NOMO-1 (cell line): ENCODE results near the gene PMEPA1.

Experiments
- DNase-seq, 2 experiments: peaks; one replicate each; lab custom pipeline; 2025; ENCODE audit not compliant: unreplicated experiment in 2 of 2; lab: John Stamatoyannopoulos, UW

PMEPA1 gene

DNA sequence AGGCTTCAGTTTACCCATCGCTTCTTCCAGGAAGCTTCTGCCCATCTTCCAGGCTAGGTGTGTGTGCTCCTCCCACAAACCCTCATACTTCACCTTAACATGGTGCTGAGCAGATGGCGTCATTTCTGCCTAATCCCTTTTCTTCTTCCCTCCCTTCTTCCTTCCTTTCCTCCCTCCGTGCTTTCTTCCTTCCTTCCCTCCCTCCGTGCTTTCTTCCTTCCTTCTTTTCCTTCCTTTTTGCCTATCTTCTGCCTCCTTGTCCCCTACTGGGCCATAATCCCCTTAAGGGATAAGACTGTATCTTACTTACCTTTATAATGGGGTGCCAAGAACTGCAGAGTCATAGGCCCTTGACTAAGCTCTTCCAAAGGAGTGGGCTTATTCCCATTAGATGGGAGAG is 27.5 kb upstream of the PMEPA1 start:
- DNase-seq = no peak

DNA sequence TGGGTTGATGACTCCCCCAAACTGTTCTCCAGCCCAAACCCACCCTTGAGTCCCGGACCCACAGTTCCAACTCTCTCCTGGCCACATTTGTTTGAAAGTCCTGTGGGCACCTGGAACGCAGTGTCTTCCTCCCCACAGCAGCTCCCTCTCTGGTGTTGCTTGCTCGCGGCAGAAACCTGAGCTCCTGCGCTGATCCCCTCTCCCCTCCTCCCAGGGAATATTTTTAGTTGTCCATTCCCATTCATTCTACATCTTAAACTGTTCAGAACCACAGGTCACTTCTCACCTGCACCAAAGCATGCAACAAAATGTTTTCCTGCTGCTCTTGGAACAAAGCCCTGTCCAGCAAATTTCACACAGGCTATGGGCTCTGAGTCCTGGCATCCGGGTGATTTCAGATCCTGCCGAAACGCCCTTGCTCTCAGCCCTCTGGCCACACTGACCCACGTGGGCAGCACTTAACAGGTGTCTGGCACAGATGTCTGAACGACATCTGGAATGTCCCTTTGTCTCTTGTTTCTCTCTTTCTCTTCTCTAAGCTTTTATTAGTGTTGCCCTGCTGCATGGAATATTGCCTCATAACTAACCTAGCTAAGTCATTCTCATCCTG is 27.0 kb upstream of the PMEPA1 start:
- no peak for DNase-seq

DNA sequence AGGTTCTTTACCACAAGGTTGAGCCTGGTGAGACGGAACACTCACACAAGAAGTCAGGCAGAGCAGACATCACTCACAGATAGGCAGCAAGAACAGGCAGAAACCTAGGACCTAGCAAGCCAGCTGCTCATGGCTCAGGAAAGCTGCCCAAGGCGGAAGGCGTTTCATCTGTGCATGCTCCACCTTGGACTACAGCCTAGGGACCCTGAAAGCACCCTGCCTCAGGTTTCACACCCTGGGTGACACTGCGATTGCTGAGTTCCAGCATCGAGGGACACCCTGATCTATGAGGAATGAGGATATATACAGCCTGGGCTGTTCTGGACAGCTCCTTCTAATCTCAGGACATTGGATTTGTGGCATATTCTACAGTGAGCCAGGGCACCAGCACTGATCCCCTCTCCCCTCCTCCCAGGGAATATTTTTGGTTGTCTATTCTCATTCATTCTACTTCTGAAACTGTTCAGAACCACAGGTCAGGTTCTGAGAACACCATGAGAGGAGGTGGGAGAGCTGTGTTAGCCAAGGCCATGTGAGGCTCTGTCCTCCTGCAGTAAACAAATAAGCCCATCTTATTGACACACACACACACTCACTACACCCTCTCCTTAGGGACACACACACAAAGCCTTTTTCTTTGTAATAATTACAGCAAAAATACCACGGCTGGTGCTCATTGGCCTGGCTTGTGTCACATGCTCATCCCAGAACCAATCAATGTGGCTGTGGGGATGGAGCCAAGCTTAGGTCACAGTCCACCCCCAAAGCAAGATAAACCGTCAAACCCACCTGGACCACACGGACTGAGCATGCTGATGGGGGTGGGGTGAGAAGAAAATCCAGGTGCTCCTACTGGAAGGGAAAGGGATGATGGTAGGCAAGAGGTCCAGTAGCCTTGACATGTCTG is 26.3 kb upstream of the PMEPA1 start:
- no peak for DNase-seq

DNA sequence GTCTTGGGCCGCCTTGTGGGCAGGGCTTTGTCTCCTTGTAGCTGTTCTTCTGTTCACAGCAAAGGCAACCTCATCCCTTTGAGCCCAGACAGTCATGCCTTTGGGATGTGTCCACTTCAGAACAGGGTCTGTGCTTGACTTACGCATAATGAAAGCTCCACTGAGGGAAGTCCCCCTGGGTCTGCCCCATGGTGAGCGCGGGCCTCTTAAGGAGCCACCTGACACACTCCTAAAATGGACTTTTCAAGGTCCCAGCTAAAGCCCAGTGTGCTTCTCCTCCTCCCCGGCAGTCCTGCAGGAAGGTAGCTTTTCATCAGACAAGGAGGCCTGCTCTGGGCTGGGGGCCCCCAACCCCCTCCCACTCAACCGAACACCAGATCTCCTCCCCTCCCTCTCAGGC is 24.9 kb upstream of the PMEPA1 start:
- no peak for DNase-seq

DNA sequence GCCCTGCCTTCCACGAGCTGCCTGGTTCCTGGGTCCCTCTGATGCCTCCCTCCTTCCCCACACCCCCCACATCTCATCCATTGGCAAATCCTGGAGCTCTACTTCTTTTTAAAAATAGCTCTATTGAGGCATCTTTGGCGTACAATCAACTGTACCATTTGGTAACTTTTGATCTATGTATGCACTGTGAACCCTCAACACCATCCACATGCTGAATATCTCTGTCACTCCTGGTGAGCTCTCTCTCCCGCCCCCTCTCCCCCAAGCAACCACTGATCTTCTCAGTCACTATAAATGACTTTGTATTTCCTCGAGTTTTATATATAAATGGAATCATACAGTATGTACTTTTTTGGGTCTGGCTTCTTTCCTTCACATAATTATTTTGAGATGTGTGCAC is 22.4 kb upstream of the PMEPA1 start:
- no peak for DNase-seq

DNA sequence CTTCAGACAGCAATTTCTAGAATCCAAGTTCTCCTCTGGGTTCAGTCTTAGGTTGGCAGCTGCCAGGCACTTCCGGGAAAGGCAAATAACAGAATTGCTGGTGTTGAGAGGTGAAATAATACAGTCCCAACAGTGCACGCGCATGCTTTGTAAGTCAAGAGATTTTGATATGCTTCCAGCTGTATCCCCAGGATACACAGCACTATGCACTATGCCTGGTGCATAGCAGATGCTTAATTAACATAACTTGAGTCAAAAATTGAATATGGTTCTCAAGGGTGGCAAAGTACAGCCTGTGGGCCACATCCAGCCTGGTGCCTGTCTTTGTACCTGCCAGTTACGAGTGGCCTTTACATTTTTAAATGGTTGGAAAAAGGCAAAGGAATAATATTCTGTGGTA is 18.9 kb upstream of the PMEPA1 start:
- DNase-seq = no peak

DNA sequence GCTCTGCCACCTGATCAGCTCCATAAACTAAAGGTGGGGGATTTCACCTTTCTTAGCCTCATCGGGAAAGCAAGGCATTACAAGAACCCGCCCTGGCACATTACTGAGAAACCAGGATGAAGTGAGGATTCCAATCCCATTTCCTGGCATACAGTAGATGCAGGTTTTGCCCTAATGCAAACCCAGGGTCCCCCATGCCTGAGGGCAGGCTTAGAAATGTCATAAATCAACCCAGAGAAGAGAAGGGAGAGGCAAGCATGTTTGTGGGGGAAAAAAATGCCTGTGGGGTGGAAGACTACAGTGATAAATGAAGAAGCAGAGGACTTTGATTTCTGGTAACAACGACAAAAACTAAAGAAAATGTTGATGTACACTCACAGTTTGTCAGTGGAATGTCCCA is 18.0 kb upstream of the PMEPA1 start:
- DNase-seq = no peak

DNA sequence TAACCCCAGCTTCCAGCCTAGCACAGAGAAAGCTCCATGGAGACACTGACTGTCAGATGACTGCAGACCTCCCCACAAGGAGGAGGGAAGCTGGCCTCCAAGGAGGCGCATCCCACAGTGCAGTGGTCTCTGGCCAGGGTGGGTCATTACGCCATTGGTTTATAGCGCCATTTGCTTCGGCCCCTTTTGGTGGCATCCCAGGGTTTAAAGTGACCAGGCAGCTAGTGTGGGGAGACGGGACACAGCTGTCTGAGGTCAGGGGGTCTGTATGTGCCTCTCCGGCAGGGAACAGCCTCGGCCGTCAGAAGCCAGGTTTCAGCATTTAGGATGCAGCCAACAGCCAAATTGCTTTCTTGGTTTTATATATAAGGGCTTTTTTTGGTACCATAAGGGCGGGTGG is 15.8 kb upstream of the PMEPA1 start:
- DNase-seq = no peak

DNA sequence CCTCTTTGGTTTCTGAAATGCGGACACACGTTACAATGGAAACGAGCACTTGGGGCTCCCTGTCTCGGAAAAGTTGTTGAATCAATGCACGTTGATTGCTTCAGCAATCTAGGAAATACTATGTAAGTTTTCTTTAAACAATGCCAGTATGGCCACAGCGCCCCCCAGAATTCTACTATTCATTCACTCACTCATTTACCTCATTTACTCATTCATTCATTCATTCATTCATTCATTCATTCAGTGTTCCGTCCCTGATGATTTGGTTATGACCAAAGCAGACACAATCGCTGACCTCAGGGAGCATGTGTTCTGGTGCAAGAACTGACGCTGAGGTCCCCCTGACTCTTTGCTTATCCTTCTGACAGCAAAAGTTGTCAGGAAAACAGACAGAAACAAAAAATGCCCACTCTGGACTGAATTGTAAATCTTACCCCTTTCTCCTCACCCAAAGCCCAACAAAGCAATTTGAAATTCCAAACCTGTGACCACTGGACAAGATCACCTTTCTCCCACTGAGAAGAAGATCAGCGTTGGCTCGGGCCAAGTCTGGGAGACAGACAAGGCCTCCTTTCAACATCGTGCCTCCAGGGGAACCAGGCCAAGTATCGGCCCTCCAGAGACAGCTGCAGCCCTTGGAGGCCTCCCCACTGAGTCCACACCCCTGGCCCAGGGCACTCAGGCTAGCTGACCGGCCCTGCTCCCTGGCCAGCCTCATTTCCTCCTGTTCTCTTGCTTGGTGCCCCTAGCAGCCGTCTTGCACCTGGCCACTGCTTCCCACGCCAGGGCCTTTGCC is 15.0 kb upstream of the PMEPA1 start:
- DNase-seq = no peak

DNA sequence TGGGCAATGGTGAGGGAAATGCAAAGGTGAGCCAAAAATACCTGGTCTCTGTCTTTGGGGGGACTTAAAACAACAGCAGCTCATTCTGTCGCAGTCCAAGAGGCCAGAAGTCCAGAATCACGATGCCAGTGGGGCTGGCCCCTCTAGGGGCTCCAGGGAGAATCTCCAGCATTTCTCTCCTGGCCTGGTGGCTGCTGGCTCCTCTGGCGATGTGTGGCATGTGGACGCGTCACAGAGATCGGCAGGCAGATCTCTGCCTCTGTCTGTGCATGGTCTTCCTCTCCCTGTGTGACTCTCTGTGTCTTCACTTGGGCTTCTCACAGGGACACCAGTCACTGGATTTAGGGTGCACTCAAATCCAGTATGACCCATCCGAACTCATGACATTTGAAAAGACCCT is 14.0 kb upstream of the PMEPA1 start:
- DNase-seq = no peak

DNA sequence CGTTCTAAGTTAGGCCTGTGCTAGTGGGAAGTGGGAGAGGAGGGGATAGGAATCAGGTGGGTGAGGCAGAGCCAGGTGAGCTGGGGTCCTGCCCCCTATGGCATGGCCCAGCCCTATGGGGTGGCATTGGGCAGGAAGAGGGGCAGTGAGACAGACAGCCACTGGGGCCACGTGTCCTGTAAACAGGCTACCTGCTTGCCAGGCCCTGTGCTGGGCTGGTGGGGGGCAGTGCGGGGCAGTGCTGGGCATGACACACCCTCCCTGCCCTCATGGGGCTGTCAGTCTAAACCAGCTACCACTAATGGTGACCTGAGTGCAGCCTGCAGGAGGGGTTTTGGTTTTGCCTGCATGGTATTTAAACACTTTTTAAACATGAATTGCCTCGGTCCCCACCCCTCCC is 10.1 kb upstream of the PMEPA1 start:
- no peak for DNase-seq

DNA sequence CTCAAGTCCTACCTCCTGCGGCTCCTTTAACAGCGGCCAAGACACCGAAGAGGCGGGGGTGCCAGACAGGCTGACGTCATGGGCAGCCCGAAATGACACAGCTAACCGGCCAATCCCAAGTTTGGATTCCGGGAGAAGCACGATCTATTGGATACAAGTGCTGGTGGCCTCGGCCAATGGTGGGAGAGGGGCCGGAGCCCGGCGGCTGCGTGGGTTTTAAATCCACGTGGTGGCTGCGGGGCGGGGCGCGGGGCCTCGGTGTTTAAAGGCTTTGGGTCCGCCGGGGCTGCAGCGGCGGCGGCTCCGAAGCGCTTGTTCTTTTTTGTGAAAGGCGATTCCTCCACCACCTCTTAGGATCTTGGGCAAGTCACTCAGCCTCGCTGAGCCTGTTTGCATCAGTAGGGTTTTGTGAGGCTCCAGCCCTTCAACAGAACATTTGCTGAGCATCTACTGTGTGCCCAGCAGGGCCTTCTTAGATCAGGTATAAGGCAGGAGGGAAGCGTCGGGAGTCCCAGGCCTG is 8.7 kb upstream of the PMEPA1 start:
- peak; percentile 94 to 98 for DNase-seq

DNA sequence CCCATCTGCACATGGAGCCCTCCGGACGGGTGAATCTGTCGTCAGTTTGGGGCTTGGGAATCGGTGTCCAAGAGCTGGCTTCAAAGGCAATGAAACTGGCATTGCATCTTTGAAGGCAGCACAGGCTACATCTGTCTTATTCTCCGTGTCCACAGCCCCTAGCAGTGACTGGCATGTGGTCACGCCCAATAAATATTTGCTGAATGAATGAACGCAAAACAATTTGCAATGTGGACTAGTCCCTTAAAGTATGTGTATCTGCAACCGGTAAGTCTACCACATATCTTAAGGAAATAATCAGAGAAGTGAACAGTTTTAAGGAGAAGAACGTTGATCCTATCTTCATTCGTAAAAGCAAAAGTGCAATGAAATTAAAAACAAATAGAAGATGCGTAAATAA is 8.0 kb upstream of the PMEPA1 start:
- no peak for DNase-seq

DNA sequence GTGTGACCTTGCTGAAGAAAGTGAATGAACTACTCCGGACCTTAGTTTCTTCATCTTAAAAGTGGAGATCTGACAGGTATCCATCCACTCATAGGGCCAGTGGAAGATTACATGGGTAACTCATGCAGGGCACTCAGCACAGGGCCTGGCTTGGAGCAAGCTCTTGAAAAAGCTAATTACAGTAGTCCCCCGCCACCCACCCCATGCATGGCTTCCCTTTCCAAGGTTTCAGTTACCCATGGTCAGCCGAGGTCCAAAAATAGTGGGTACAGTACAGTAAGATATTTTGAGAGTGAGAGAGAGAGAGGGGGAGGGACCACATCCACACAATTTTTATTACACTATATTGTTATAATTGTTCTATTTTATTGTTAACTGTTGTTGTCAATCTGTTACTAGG is 7.1 kb upstream of the PMEPA1 start:
- DNase-seq = no peak

DNA sequence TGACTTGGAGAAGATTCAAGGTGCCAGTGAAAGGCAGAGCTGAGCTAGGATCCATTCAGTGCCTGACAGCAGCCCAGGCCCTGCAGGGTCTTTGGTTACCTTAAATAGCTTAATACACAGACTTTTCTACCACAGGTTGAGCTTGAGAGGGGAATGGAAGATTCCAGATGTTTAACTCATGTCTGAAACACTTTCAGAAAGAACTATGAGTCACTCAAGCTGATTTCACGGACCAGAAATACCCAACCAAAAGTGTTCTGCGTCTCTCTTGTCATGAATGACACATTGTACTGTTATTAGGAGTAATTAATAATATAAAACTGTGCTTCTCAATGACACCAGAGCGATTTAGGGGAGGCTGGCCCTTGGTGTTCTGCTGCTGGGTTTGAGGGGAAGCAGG is 6.4 kb upstream of the PMEPA1 start:
- no peak for DNase-seq

DNA sequence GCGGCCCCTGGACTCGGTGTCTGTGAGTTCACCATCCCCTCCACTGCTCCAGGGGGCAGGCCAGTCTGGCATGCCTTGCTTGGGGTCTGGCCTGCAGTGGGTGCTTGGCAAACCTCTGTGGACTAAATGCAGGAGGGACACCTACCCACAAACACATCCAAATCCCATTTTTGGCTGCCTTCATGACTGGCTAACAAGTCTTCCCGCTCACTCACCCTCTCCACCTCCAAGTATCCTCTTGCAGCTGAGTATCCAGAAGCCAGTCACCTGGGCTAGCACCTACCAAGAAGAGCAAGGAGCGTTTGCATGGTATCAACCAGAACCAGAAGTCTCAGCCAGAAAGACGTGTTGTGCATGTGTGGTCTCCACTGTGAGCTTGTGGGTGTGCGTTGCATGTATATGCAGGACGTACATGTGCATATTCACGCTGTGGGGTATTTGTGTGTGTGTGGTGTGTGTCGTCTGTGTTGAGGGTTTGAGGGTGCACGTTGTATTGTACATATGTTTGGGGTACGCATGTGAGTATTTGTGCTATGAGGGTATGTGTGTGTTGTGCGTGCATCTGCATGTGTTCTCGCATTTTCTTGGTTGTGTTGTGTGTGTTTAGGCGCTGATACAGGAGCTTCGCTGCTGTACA is 5.6 kb upstream of the PMEPA1 start:
- DNase-seq = no peak

DNA sequence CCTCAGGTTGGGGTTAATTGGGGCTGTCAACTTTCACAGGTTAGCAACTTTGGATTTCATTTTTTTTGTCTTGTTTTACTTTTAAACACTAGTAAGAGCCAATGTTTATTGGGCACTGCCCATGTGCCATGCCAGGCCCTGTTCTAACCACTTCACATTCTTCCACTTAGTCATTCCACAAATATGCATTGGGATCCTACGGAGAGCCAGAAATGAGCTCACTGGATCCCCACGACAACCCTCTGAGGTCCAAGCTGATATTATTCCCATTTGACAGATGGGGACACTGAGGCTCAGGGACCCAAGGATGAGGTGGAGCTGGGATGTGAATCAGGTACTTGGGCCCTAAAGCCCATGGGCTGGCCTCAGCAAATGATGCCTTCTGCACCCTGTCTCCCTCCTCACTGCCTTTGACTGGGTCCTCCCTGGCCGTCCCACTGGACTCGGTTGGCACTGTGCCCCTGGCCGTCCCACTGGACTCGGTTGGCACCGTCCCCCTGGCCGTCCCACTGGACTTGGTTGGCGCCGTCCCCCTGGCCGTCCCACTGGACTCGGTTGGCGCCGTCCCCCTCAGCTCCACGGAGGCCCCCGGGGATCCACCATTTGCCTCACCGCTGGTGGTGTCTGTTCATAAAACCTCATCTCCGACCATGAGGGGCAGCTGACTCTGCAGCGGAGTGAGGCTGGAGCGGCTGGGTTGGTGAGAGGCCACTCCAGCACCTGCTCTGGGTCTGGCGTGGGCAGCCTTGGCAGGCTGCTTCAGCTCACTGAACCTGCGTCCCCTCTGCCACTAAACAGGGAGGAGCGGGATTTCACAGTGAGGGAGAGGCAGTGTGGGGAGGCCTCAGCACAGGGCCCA is 4.8 kb upstream of the PMEPA1 start:
- DNase-seq = no peak

DNA sequence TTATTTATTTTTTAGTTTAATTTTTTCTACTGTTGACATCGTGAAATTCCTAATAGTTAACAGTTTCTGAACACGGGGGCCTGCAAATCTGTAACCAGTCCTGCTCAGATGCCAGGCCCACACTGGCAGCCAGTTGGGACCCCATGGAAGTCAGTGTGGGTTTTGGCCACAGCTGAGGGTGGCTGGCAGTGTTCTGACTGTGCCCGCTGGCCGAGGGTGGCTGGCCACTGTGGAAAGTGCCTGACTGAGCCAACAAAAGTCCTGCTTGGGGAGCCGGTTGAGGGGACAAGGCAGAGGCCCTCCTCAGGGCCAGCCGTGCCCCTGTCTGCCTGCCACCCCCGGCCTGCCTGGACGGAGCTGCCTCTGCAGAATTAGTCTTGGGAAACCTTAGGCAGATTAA is 4.1 kb upstream of the PMEPA1 start:
- no peak for DNase-seq

DNA sequence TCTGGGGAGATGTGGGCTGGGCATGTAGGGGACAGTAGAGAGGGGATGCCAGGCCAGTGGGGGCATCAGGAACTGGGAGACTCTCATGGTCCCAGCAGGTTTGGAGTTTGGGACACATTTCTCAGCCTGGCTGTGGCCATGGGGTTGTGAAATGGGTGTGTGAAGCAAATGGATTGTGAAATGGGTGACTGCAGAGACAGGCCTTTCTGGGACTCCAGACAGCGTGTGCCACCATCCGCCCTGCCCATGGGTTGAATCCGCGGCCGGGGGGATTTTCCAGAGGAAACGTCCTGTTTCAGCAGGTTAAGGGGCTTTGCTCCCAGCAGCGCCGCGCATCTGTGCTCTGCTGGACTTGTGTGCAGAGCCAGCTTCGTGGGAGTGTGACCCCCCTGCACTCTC is 3.7 kb upstream of the PMEPA1 start:
- peak; percentile 53 to 55 for DNase-seq

DNA sequence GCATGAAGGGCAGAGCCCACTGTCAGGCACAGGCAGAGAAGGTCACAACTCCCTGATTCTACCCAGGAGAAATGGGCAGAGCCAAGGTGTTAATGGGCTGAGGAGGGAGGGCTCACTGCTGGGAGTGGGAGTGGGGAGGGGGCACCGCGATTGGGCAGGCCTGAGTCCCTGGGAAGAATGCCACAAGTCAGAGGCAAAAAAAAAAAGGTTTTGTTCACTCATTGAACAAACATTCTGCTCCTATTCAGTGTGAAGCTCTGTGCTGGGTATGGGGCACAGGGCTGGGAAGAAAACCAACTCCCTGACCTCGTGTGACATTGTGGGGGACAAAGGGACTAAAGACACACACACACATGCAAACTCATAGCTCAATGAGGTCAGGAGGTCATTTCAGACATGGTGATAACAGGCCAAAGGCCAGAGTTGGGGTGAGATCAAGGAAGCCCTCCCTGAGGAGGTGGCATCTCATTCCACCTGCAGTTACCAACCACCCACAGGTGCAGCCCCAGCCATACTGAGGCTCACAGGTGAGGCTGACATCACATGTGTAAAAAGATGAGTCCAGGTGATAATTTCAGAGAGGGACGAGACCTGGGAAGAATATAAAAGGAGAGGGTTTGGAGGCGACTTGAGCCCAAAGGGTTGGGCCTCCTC is 3.2 kb upstream of the PMEPA1 start:
- DNase-seq = no peak
